ENCODE results near the gene SNCB. TPM values are rescaled to one million over a fixed set of nuclear protein-coding genes. Genes with fewer than 3 reads are reported as not detected.

The SNCB gene
- total RNA-seq, 4 donors from 2014 or later = not detected

GRCh38 chr5:176575066-176575465 is 55.3 kb downstream of the SNCB start:
- TF ChIP-seq POLR2AphosphoS5 (IDR thresholded peaks at IDR 0.05) (no peak), CTCF (IDR thresholded peaks at IDR 0.05) (no peak), EP300 (IDR thresholded peaks at IDR 0.05; ENCODE audit: low read depth) (no peak), POLR2A (IDR thresholded peaks at IDR 0.05) (no peak)
- H3K9me3 ChIP-seq = no peaks in the 10 kb centered on the region
- H3K36me3 ChIP-seq = no peaks in the 10 kb centered on the region
- H3K4me3 ChIP-seq = no peak overlapping the region
- H3K27ac ChIP-seq = no peak overlapping the region
- no peak for DNase-seq
- in situ Hi-C loops (cut with MboI; ENCODE audit: low pct_ligation_motif_present in 1 of 4, low pct_unique_long_range_greater_than_20kb in 1 of 4, low sequenced_read_pairs in 3 of 4) (loop anchor here in 2 of 4 donors (10.0 to 25.0 kb wide), 2 partner anchors 160 to 163 kb away; partner anchors contain the start of gene CLTB (in 2 of the 2)), intact Hi-C loops (cut with DNase I; ENCODE audit: low total_unique reads) (no loop called here)
- H3K4me1 ChIP-seq = no peaks in the 10 kb centered on the region
- 85% methylated on average over 14 of the region's 14 CpGs; no CpG with 5 or more reads in 1 of the 2 donors for WGBS, 2 donors (ENCODE audit: low coverage in 1 of 2)
- H3K27me3 ChIP-seq = peaks cover 5% of the 10 kb centered on the region

- Histone ChIP-seq H3K27me3 (peaks cover 7% of the 10 kb centered on the region), H3K4me3 (no peak overlapping the region), H3K27ac (no peak overlapping the region), H3K36me3 (no peaks in the 10 kb centered on the region), H3K4me1 (no peaks in the 10 kb centered on the region), H3K9me3 (no peaks in the 10 kb centered on the region)
- in situ Hi-C loops (cut with MboI; ENCODE audit: low pct_ligation_motif_present in 1 of 4, low pct_unique_long_range_greater_than_20kb in 1 of 4, low sequenced_read_pairs in 3 of 4) = loop anchor here in 1 of 4 donors (10.0 kb wide), 1 partner anchor 159 kb away; the partner anchor contains the start of gene CLTB
- DNase-seq = no peak
- intact Hi-C loops (cut with DNase I; ENCODE audit: low total_unique reads) = no loop called here
- TF ChIP-seq EP300 (IDR thresholded peaks at IDR 0.05; ENCODE audit: low read depth) = no peak
- WGBS, 2 donors (ENCODE audit: low coverage in 1 of 2) = 61% methylated on average over 10 of the region's 10 CpGs; no CpG with 5 or more reads in 1 of the 2 donors
Observed at GRCh38 chr5:176574297-176574591, 56.1 kb downstream of the SNCB start.

- no peaks in the 10 kb centered on the region for H3K4me1 ChIP-seq
Observed at GRCh38 chr5:176573564-176574296, 56.6 kb downstream of the SNCB start.

More at GRCh38 chr5:176573564-176574296, 56.6 kb downstream of the SNCB start:
- peaks cover 7% of the 10 kb centered on the region for H3K27me3 ChIP-seq
- H3K27ac ChIP-seq = no peak overlapping the region
- peak; percentile 73 for DNase-seq
- H3K9me3 ChIP-seq = no peaks in the 10 kb centered on the region
- intact Hi-C loops (cut with DNase I; ENCODE audit: low total_unique reads) = no loop called here
- WGBS, 2 donors (ENCODE audit: low coverage in 1 of 2) = 46 to 97% methylated on average over 4 to 18 of the region's 18 CpGs
- in situ Hi-C loops (cut with MboI; ENCODE audit: low pct_ligation_motif_present in 1 of 4, low pct_unique_long_range_greater_than_20kb in 1 of 4, low sequenced_read_pairs in 3 of 4) = loop anchor here in 1 of 4 donors (10.0 kb wide), 1 partner anchor 159 kb away; the partner anchor contains the start of gene CLTB
- H3K4me3 ChIP-seq = no peak overlapping the region
- no peaks in the 10 kb centered on the region for H3K36me3 ChIP-seq
- TF ChIP-seq POLR2AphosphoS5 (IDR thresholded peaks at IDR 0.05) = no peak
- TF ChIP-seq CTCF (IDR thresholded peaks at IDR 0.05) = peak; percentile 63 to 82 (median 77)

Small RNA genes within 50 kb of the gene (small RNA-seq; reads per million reads assigned to genes)
- gene MIR4281 = 0 reads per million in 4 donors

Other genes with a start within 250 kb of the SNCB start
- gene NOP16, start 241.9 kb downstream of the SNCB start, total RNA-seq = 10 to 100 TPM in 1 of 4 donors, 1 to 10 TPM in 3; 1.8 to 12.7 (median 8.5) TPM
- gene HIGD2A, start 241.8 kb downstream of the SNCB start, total RNA-seq = 100 to 1,000 TPM; 158 to 320 (median 207) TPM
- gene CLTB, start 214.0 kb downstream of the SNCB start, total RNA-seq = 100 to 1,000 TPM; 167 to 272 (median 265) TPM
- gene FAF2, start 182.1 kb downstream of the SNCB start, total RNA-seq = 10 to 100 TPM in 3 of 4 donors, 1 to 10 TPM in 1; 3.8 to 32.4 (median 26.5) TPM
- gene RNF44, start 93.1 kb downstream of the SNCB start, total RNA-seq = 10 to 100 TPM; 43.8 to 65.6 (median 54.8) TPM
- 100 to 1,000 TPM in 2 of 4 donors, 10 to 100 TPM in 2; 15.5 to 257 (median 104) TPM for gene CDHR2, start 81.2 kb downstream of the SNCB start, total RNA-seq
- gene GPRIN1, start 20.4 kb downstream of the SNCB start, total RNA-seq = 1 to 10 TPM; 1.6 to 9.7 (median 3.6) TPM
- not detected for gene EIF4E1B, start 141 bp upstream of the SNCB start, total RNA-seq
- gene TSPAN17, start 16.9 kb upstream of the SNCB start, total RNA-seq = 100 to 1,000 TPM in 1 of 4 donors, 10 to 100 TPM in 3; 27.2 to 227 (median 36.1) TPM
- gene UNC5A, start 180.0 kb upstream of the SNCB start, total RNA-seq = under 1 TPM in 1 of 4 donors, not detected in 3; 0.32 TPM